Skeletal muscle cell (primary cell): Measurements from ENCODE around the gene BTBD16.

ENCODE experiments used
- DNase-seq: peaks from one replicate; pipeline ENCODE4 v3.0.0-alpha.2; 2010; ENCODE audit warnings: low read depth
- H3K4me3 ChIP-seq: 2 replicates; pipeline ENCODE4 v1.5.1; 2011; ENCODE audit warnings: low read depth, mild to moderate bottlenecking, control low read depth, low read length, moderate library complexity

BTBD16 gene

DNA sequence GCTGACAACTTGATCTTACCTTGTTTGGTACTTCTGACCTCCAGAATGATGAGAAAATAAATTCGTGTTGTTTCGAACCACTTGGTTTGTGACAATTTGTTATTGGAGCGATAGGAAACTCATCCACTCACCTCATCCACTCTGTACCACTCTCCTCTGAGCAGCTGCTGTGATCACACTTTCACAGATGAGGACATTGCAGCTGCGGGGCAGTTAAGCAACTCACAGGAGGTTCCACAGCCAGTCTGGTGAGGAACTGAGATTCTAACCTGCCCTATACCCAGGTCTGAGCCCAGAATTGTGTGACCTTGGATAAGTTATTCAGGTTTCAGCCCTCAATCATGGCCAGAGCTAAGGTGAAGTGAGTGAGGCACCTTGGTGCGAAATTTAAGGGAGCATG, 35.2 kb downstream of the BTBD16 start:
- no peak for DNase-seq
- no peak overlapping the region for H3K4me3 ChIP-seq

- DNase-seq = no peak
- H3K4me3 ChIP-seq = no peak overlapping the region
These were observed 35.6 kb downstream of the BTBD16 start for GRCh38 chr10:122306744-122307143.

- H3K4me3 ChIP-seq = peak overlapping the region; percentile 8
- peak; percentile 93 for DNase-seq
These were observed 36.7 kb downstream of the BTBD16 start for GRCh38 chr10:122307669-122308416.

- peak overlapping the region; percentile 6 for H3K4me3 ChIP-seq
- DNase-seq = no peak
These were observed 37.5 kb downstream of the BTBD16 start for GRCh38 chr10:122308417-122309141.

DNA sequence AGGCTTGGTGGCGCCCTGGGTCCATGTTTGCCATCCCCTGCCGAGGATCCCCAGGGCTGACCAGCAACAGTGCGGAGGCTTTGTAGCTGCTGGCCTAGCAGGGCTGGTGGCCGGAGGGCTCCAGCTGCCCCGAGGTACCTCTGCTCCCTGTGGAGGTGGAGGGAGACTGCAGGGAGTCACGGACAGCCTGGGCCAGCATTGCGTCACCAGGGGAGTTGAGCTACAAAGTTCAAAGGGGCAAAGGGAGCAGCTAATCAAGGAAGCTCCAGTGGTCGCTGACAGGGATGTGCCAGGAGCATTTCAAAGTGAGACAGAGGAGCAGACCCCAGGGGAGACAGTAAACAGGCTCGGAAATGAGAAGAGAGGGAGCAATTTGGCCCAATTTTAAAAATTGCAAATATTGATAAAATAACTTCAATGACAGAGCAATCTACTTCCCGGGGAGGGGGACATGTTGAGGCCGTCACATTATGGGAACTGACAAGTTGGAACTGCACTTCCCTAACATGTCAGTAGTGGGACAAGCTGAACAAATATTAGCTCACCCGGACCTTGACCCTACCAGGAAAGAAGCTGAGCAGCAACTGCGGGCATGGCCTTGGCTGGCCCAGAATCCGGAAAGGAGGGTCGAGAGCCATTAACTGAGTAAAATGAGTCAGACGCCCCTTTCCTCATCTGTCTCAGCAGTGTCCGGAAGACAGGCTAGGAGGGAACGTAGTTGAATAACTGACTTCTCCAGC, 39.4 kb downstream of the BTBD16 start:
- no peak overlapping the region for H3K4me3 ChIP-seq
- no peak for DNase-seq

DNA sequence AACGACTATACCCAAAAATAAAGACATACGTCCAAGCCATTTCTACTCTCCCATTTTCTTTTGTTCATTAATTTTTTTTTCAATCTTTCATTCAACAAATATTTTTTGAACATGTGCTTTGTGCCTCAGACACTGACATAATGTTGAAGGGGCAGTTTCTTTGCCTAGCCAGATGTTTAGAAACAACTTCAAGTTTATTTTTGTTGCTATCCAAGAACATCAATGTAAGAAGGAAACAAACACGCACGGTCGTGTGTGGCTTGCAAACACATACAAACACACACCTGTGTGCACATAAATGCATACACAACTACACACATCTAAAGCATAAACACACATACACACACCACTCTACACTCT, 39.9 kb downstream of the BTBD16 start:
- no peak for DNase-seq
- no peak overlapping the region for H3K4me3 ChIP-seq

DNA sequence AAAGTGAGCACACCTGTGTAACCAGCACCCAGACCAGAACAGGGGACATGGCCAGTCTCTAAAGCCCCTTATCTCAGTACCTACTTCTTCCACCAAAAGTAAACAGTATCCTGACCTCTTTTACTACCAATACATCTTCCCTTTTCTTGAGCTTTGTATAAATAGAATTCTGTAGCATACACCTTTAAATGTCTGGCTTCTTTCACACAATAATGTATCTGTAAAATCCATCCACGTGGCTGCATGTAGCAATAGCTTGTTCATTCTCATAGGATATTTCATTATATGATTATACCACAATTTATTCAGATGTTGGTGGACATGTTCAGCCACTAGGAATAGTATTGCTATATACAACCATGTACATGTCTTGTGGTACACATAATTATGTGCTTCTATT, 40.6 kb downstream of the BTBD16 start:
- no peak overlapping the region for H3K4me3 ChIP-seq

GRCh38 chr10:122316224-122316884, 45.3 kb downstream of the BTBD16 start:
- DNase-seq = no peak

More for the DNA sequence above, 40.6 kb downstream of the BTBD16 start:
- no peak for DNase-seq

GRCh38 chr10:122321960-122322359, 50.9 kb downstream of the BTBD16 start:
- no peak for DNase-seq
- H3K4me3 ChIP-seq = no peak overlapping the region

More at GRCh38 chr10:122316224-122316884, 45.3 kb downstream of the BTBD16 start:
- no peak overlapping the region for H3K4me3 ChIP-seq

DNA sequence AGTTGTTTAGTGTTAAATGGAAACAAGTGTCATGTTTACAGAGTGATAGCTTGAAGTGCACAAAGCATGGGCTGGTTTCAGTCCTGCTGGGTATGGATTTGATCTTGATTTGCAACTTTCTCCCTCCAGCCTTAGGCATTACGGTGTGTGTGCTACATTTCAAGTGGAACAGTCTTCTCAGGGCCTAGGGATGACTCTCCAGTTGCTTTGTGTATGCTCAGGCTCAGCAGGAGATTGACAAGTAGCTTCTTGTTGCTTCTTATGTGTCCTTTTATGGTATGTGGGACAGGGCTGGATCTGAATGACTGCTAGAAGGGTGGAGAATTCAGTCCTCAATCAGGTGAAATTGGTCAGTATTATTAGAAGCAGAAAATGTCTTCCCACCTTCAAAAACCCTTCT, 52.1 kb downstream of the BTBD16 start:
- no peak for DNase-seq

DNA sequence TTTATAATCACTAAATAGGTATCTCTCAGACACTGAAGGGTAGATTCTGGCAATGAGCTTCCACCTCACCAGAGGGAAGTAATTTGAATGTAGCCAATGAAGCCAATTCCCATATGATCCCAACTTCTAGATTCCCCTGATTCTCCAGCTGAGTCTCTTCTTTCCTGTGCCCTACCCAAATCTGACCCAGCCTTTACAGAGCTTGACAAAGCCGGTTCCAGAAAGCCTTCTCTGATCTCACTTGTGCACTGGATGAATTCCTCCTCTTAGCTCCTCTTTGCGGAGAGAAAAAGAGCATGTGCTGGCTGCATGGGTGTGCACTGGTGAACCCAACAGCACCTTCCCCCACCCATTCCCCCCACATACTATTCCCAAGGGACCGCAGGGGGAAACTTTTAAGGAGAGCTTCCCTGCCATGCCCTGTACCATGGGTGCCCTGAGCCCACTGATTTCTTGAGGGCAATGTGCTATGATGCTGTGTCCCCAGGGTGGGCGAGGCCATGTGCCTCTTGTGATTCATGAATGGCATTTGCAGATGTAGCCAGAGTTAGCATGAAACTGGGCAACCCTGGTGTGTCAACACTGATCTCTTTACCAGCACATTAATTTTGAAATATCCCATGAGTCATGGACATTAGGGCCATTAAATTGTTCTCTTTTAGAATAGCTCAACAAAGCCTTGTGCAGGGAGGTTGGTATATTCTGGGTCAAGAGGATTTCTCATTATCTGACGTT, 53.0 kb downstream of the BTBD16 start:
- DNase-seq = no peak
- H3K4me3 ChIP-seq = no peak overlapping the region

More for the DNA sequence above, 52.1 kb downstream of the BTBD16 start:
- no peak overlapping the region for H3K4me3 ChIP-seq

- no peak for DNase-seq
- no peak overlapping the region for H3K4me3 ChIP-seq
These were observed 54.1 kb downstream of the BTBD16 start for GRCh38 chr10:122325235-122325634.

DNA sequence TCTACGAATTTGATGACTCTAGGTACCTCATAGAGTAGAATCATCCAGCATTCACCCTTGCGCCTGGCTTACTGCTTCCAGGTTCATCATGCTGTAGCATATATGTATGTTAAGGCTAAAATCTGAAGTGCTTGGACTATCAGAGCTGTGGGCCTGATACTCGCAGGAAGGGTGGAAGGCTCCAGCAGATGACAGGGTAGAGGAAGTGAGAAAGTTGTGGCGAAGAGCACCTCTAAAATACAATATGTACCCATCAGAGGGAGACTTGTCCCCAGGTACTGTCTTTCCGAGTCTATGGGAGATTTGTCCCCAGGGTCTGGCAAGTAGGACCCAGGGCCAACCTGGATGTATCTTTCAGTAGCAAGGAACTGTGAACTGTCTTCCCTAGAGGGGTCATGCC, 55.3 kb downstream of the BTBD16 start:
- H3K4me3 ChIP-seq = no peak overlapping the region
- DNase-seq = no peak

DNA sequence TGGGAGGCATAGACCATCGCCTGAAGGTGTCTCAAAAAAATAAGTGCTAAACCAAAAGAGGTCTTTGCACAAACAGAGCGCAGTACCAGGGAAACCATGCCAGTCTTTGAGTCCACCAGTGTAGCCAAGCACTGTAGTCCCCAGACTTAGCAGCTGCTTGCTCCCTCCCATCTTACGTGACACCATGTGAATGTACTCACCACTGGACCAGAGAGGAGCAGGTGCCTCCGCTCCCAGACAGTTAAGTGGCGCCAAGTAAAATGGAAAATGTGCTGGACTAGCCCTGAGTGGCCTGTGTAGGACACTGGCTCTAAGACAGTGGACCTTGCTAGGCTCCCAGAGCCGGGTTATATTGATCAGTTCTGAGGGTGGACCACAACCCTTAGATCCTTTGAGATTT, 55.7 kb downstream of the BTBD16 start:
- no peak overlapping the region for H3K4me3 ChIP-seq
- no peak for DNase-seq

- no peak overlapping the region for H3K4me3 ChIP-seq
- DNase-seq = no peak
These were observed 56.4 kb downstream of the BTBD16 start for GRCh38 chr10:122327237-122328206.

- no peak for DNase-seq
These were observed 57.6 kb downstream of the BTBD16 start for GRCh38 chr10:122328676-122329075.

DNA sequence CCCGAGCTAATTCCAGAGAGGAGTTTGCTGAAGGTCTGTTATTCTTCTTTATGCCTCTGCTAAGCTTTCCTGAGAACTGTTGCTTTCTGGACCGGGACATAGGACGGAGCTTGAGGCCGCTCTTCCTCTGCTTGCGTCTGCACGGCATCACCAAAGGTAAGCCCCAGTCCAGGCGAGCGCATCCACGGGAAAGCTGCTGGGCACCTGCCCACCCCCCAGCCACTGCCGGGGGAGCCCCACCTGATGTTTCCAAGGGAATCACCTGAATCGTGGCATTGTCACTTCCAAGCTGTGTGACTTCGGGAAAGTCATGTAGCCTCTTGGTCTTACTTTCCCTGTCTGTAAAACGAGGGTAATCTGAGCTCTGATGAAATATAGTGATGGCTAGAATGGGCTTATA, 58.3 kb downstream of the BTBD16 start:
- no peak overlapping the region for H3K4me3 ChIP-seq
- DNase-seq = no peak

More at GRCh38 chr10:122328676-122329075, 57.6 kb downstream of the BTBD16 start:
- no peak overlapping the region for H3K4me3 ChIP-seq

- no peak overlapping the region for H3K4me3 ChIP-seq
These were observed 60.0 kb downstream of the BTBD16 start for GRCh38 chr10:122331100-122331499.

More at GRCh38 chr10:122331100-122331499, 60.0 kb downstream of the BTBD16 start:
- DNase-seq = no peak
